Neutrophil (primary cell): Measurements from ENCODE around the gene ZDHHC14.

Experiments
- H3K27ac ChIP-seq: fragments of 200-600 bp; sonication (generic); 2 replicates; pipeline ENCODE4 v1.5.1; 2016; ENCODE audit warnings: mild to moderate bottlenecking, moderate library complexity
- H3K27me3 ChIP-seq: fragments of 200-600 bp; sonication (generic); 2 replicates; pipeline ENCODE4 v1.6.0; 2016; ENCODE audit warnings: mild to moderate bottlenecking
- H3K36me3 ChIP-seq: fragments of 200-600 bp; sonication (generic); 2 replicates; pipeline ENCODE4 v1.5.1; 2017
- H3K4me1 ChIP-seq, 2 experiments: fragments of 200-600 bp in 1 of 2; sonication (generic) in 1 of 2; 1 replicate in 1 of 2; 2 replicates in 1 of 2; pipeline versions ENCODE4 v1.5.1 to v1.6.1; 2013 to 2016; ENCODE audit warnings: low read depth in 1 of 2, low read length in 1 of 2, mild to moderate bottlenecking in 1 of 2, moderate library complexity in 1 of 2; ENCODE audit not compliant: control insufficient read depth in 1 of 2, insufficient read depth in 1 of 2
- H3K4me3 ChIP-seq, 2 experiments: fragments of 200-600 bp in 1 of 2; sonication (generic) in 1 of 2; 1 replicate in 1 of 2; 2 replicates in 1 of 2; pipeline ENCODE4 v1.5.1; 2013 to 2016; ENCODE audit warnings: low read depth in 1 of 2, low read length in 1 of 2, mild to moderate bottlenecking in 1 of 2, moderate library complexity in 1 of 2
- H3K9me3 ChIP-seq: fragments of 200-600 bp; sonication (generic); 2 replicates; pipeline ENCODE4 v1.5.1; 2016
- TF ChIP-seq, protein P1 (sequence below): fragments of 200-600 bp; sonication (generic); IDR thresholded peaks from 2 replicates; pipeline ENCODE4 v1.5.1; 2016; ENCODE audit warnings: antibody characterized with exemption

ZDHHC14 gene

DNA sequence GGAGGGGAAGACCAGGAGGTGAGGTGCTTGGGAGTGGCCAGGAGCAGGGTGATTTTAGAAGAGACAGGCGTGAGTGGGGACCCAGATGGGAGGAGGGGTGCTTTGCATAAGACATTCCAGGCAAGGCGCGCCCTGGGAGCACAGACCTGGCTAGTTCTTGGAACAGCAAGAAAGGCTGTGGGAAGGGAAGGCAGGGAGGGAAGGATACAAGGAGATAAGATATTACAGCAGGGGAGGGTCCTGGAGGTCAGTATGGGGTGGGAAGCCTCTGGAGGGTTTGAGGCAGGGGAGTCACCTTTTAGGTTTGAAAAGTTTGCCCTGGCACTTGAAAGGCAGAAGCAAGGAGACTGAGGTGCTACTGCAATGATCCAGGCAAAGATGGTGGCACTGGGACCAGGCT lies 111.8 kb downstream of the ZDHHC14 start:
- TF ChIP-seq, protein P1, sequence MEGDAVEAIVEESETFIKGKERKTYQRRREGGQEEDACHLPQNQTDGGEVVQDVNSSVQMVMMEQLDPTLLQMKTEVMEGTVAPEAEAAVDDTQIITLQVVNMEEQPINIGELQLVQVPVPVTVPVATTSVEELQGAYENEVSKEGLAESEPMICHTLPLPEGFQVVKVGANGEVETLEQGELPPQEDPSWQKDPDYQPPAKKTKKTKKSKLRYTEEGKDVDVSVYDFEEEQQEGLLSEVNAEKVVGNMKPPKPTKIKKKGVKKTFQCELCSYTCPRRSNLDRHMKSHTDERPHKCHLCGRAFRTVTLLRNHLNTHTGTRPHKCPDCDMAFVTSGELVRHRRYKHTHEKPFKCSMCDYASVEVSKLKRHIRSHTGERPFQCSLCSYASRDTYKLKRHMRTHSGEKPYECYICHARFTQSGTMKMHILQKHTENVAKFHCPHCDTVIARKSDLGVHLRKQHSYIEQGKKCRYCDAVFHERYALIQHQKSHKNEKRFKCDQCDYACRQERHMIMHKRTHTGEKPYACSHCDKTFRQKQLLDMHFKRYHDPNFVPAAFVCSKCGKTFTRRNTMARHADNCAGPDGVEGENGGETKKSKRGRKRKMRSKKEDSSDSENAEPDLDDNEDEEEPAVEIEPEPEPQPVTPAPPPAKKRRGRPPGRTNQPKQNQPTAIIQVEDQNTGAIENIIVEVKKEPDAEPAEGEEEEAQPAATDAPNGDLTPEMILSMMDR: no peak
- Histone ChIP-seq H3K27me3 (peaks cover 33% of the 10 kb centered on the region), H3K4me3 (no peak overlapping the region), H3K27ac (no peak overlapping the region), H3K4me1 (no peaks in the 10 kb centered on the region), H3K36me3 (no peaks in the 10 kb centered on the region), H3K9me3 (no peaks in the 10 kb centered on the region)

DNA sequence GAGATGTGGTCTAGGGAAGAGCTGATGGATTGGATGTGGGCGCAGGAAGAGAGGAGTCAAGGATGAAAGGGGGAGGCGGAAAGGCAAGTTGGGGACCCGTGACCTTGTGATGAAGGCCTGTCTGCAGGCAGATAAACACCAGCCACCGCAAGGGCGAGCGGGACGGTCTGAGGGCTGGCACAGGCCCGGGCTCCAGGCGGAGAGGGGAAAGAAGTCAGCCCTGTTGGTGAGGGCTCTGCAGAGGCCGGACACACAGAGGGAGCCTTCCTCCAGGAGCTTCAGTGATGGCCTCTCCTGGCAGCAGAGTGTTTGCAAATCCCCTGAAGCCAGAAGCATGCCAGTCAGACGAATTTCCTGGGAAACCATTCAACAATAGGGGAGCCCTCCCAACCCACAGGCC lies 112.2 kb downstream of the ZDHHC14 start:
- Histone ChIP-seq H3K4me3 (no peak overlapping the region), H3K9me3 (no peaks in the 10 kb centered on the region), H3K27me3 (peaks cover 30% of the 10 kb centered on the region), H3K27ac (no peak overlapping the region), H3K36me3 (no peaks in the 10 kb centered on the region), H3K4me1 (no peaks in the 10 kb centered on the region)
- TF ChIP-seq, protein P1: no peak

DNA sequence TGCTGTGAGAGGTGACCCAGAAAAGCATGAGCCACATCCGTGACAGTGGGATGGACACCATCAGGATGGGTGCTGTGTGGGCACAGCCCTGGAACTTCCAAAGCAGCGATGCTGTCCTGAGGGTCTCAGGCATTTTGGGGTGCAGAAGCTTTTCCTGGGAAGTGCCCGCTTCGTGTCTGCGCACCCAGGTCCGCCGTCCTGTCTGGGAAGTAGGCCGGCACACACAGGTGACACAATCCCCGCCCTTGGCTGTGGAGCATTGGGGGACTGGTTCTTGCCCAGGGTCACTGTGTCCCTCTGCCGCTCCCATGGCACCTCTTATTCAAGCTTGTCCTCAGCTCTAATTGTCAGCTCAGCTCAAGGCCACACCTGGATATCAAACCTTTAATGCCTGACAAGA lies 112.6 kb downstream of the ZDHHC14 start:
- H3K9me3 ChIP-seq: no peaks in the 10 kb centered on the region
- no peaks in the 10 kb centered on the region for H3K36me3 ChIP-seq
- H3K4me3 ChIP-seq: no peak overlapping the region
- no peak overlapping the region for H3K27ac ChIP-seq
- TF ChIP-seq, protein P1: no peak
- H3K4me1 ChIP-seq: no peaks in the 10 kb centered on the region
- peaks cover 26% of the 10 kb centered on the region for H3K27me3 ChIP-seq

DNA sequence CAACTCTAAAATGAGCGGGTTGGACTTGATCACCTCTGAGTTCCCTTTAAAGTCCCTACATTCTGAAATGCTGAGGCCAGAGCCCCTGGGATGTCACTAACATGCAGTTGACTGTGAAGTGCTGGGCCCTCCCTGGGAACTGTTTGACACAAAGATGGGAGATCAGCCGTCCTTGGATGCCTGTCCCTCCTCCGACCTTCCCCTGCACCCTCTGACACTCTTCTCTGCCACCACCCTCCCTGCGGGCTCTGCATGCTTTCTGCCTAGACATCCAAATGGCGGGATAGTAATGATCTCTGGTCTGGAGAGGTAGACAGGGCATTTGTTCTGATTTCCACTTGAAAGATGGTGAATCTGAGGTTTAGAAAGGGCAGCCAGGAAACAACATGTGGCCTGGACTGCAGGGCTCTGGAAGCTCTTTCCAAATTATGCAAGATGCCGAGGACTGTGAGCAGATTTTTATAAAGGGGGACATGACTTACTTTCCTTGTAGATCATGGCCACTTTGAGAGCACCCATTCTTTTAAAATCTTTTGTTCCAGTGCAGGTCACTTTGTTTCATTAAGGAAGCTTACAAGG lies 113.2 kb downstream of the ZDHHC14 start:
- Histone ChIP-seq H3K27ac (no peak overlapping the region), H3K27me3 (peaks cover 20% of the 10 kb centered on the region), H3K4me1 (no peaks in the 10 kb centered on the region), H3K4me3 (no peak overlapping the region), H3K9me3 (no peaks in the 10 kb centered on the region), H3K36me3 (no peaks in the 10 kb centered on the region)
- TF ChIP-seq, protein P1: no peak

DNA sequence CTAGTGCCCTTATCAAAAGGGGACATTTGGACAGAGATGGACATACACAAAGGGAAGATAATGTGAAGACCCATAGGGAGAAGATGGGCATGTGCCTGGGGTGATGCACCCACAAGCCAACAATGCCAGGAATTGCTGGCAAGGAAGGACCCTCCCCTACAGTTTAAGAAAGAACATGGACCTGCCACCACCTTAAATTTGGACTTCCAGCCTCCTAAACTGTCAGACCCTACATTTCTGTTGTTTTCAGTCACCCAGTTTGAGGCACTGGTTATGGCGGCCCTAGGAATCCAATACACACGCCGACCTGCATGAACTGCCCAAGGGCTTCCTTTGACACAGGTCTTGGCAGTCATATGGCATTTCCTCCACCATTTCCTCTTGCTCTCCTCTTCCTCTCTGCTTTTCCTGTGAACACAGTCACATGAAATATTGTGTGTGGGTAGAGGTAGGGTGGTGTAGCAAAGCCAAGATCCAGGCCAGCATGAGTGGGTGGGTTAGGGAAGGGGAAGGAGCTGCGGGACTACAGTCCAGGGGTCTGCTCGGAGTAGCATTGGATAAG lies 115.6 kb downstream of the ZDHHC14 start:
- H3K27ac ChIP-seq: no peak overlapping the region
- H3K4me3 ChIP-seq: no peak overlapping the region
- no peaks in the 10 kb centered on the region for H3K27me3 ChIP-seq
- no peaks in the 10 kb centered on the region for H3K9me3 ChIP-seq
- H3K36me3 ChIP-seq: no peaks in the 10 kb centered on the region
- TF ChIP-seq, protein P1: no peak
- no peaks in the 10 kb centered on the region for H3K4me1 ChIP-seq
